Measurements from ENCODE around the gene HECW1.

Gene HECW1

DNA sequence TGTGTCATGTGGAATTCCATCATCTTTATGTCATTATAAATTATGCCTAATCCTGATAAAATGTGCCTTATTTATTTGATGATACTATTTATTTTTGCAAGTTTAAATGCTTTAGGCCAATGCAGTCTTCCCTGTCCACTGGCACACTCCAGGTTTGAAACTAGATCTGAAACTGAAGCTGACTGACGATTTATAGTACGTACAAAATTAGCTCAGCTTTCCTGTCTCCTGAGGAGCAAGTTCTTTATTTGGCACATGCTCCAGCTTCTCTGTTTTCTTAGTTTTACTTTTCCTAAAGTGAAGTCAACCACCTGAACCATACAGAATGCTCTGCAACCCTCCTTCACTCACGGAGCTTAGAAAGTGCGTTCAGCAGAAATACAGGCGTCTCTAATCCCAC lies 164.1 kb downstream of the HECW1 start:
- no peak for DNase-seq

DNA sequence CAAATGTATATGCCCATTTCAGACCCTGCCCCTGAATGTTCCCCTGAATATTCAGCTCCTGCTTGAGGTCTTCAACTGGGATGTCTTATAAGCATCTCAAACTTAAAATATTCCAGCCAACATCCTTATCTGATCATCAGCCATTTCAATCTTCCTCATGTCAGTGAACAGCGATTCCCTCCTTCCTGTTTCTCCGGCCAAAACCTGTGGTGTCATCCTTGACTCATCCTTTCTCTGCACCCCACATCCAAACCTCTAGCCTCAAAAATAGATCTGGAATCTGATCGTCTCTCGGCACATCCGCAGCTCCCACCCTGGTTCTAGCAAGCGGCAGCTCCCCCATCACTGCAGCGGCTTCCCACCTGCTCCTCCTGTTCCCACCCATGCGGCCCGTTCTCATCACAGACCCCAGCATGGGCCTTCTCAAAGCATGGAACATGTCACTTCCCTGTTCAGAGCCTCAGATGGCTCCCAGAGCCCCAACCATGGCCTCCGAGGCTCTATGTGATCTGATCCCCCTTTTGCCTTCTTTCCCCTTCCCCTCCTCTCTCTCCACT lies 165.7 kb downstream of the HECW1 start:
- no peak for DNase-seq

DNA sequence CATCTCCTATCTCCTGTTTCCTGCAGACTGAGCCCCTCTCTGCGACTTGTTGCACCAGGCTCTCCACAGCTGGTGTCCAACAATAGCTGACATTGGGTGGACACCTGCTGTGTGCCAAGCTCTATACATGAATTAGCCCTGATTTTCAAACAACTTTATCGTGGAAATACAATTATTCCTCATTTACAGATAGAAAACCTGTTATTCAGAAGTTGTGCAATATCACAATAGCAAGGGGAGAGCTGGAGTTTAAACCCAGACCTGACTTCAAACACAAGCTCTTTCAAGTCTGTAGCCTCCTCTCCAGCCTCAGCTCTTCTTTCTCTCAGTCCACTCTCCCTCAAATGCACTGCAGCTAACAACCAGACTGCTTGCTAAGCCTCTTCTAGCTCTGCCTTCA lies 168.8 kb downstream of the HECW1 start:
- DNase-seq, result no peak

DNA sequence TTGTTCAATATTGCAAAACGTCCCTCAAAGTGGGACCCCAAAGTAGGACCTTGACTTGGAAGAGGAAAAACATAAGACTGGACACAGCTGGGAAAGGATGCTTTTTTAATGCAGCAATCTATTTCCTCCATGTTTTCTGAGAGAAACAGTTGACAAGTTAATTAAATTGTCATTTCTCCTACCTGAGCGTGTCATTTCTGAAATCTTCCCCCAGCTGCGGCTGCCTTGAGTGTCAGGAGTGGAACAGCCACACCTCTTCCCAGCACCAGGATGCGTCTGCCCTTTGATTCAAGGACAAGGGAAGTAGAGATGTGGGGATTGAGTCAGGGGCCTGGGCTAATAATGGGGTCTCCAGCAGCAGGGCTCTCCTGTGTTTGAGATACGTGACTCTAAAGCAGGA lies 171.3 kb downstream of the HECW1 start:
- DNase-seq, result no peak

DNA sequence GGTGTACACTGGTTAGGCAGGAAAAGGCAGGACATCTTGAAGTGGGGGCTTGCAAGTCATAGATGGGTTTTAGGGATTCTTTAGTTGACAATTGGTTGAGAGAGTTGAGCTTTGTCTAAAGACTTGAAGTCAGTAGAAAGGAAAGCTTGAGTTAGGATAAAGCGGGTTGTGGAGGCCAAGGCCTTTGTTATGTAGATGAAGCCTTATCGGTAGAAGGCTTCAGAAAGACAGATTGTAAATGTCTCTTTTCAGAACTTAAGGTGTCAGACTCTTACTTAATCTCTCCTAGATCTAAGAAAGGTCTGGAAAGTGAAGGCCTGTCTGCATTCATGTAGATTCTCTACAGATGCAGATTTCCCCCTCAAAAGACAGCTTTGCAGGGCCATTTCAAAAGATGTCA lies 177.4 kb downstream of the HECW1 start:
- DNase-seq, result no peak

DNA sequence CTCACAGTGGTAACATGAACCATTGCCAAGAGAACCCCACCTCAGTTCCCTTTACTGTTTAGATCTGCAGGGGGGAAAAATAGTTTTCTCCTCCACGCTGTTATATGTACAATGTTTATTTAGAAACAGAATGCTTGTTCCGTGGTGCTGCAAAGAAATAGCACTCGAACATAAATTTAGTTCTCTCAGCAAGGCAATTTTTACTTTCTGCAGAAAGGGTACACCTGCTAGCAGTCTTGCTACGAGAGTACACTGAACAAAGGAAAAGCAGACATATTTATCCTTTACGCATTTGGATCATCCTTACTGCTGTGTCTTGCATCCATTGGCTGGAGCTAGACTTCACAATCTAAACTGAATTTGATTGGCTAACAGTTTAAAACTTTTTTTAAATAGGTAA lies 178.5 kb downstream of the HECW1 start:
- no peak for DNase-seq

DNA sequence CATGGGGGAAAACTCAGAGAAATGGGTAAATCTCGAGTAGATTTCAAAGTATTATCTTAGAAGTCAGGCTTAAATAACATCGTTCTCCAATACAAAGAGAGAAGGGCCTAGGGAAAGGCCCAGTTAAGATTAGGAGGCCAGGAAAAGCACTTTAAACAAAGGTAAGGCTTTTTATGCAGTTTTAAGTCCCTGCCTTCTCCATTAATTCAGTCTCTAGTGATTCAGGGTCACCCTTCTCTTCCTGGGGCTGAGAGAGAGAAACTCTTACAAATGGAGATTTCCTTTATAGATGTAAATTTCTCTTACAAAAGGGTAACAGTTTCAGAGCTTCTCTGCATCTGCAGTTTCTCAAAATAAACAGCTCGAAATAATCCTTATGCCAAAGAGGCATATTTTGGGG lies 179.3 kb downstream of the HECW1 start:
- no peak for DNase-seq

DNA sequence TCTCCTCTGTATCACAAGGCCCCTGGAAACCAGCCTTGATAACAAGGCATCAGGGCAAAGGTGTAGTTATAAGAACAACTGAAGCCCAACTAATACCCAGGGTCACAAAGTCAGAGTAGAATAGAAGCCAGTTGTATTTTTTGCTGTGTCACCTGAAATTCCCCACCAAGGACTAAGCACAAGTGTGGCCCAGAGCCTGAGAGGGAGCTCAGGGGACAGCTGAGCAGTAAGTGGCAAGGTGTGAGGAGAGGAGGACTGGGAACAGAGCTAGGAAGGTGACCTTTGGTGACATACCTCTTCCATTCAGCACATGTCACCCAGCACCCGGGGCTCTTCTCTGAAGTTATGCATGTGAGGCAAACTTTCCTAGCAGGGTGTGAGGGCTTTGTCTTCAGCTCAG lies 179.9 kb downstream of the HECW1 start:
- no peak for DNase-seq

DNA sequence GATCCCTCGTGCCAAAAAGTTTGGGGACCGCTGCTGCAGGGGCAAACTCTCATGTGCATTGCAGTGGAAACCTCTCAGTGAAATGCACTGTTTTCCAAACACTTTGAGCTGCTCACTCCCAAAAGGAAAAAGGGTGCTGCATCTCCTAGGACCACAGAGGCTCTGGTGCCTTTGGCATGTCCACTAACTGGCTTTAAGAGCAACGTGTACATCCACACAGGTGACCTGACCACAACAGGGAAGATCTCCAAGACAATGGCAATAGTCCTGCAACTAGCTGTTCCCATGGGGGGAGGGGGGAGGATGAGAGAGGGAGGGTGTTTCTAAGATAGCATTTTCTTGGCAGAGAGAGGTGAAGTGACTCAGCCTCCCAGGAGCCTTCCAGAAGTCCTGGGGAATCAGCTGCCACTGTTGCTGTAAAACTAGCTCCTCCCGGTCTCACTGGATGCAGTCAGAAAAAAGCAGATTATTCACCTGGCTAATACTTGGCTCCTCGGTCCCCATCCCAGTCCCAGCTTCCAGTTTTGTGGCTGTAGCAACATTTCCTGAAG lies 181.7 kb downstream of the HECW1 start:
- DNase-seq, result no peak

DNA sequence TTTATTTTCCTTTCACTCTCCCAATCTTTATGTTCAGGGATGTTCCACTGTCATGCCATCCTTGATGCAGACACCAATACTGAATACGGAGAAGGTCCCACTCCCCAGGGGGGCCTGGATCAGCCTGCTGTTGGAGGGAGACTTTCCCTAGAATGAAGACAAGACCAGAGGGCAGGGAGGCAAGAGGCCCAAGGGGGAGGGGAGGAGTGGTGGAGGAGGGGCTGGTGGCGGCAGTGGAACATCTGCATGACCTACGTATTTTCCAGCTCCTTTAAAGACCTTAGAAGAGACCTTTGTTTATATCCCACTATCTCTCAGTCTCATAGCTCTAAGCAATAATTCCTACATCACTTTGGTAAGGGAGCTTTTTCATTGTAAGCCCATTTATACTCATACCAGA lies 183.0 kb downstream of the HECW1 start:
- no peak for DNase-seq

DNA sequence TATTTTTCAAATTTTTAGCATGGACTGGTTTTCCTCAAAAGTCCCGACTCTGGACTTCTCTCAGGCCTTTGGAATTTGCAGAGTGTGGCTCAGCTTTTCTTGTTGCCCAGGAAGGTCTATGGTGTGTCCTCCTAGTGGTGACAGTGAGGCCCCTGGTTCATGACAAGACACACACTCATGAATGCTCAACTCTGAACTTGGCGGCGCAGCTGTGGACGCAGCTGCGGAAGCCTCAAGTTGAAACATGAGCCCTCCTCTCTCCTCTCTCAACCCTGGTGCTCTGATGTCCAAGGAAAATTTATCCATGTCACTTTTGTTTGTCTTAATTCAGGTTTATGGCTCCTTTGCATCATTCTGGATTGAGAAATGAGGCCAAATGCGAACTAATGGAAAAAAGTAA lies 183.9 kb downstream of the HECW1 start:
- DNase-seq, result no peak

DNA sequence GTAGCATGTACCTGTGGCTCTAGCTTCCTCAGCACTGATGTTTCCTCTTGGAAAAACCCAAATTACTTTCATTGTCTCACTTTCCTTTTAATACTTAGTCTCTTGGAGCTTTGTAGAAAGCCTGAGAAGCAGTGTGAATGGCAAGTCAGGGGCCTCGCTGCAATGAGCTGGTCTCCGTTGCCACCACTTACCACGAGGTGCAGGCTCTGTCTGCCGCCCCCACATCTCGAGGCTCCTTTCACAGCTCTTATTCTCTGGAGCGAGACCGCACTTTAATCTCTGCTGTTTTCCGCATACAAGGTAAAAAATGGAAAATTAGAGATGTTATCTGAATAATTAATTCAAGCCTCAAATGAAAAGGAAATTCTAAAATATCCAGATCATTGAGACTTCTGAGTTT lies 186.2 kb downstream of the HECW1 start:
- no peak for DNase-seq

DNA sequence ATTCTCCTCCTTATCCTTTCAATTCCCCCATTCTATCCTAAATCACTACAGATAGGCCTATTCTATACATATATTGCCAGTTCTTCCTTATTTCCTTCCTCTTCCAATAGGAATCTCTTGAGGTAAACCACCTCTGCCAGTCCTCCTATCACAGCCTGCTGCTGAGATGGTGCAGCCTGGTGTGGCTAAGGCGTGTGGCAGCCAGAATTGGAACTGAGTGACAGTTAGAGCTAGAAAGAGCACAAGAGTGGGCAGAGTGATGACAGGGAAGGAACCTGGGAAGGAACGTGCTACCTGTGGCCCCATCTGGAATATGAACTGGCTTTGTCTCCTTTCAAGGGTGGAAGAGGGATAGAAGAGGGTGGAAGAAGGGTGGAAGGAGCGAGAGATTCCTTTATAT lies 187.7 kb downstream of the HECW1 start:
- DNase-seq, result no peak

DNA sequence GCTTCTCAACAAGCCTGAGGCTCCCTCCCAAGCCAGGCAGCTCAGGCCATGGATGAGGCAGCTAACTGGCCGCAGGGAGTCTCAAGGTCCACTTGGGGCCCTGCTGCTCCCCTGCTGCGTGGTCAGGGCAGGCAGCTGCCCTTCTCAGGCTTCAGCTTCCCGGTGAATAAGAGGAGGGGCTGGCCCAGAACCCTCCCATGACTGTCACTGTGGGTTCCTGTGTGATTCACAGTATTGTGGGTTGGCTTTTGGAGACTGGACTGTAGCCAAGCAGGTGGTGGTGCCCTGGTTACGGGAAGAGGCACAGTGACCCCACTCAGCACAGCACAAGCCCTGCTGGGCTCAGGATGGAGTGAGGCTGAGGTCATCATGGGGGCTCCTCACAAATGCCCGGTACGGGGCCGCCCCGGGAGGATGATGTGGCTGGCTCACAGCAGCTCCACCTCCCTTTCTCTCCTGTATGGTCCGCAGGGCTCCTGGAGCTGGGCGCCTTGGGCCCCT lies 189.8 kb downstream of the HECW1 start:
- DNase-seq, result no peak

DNA sequence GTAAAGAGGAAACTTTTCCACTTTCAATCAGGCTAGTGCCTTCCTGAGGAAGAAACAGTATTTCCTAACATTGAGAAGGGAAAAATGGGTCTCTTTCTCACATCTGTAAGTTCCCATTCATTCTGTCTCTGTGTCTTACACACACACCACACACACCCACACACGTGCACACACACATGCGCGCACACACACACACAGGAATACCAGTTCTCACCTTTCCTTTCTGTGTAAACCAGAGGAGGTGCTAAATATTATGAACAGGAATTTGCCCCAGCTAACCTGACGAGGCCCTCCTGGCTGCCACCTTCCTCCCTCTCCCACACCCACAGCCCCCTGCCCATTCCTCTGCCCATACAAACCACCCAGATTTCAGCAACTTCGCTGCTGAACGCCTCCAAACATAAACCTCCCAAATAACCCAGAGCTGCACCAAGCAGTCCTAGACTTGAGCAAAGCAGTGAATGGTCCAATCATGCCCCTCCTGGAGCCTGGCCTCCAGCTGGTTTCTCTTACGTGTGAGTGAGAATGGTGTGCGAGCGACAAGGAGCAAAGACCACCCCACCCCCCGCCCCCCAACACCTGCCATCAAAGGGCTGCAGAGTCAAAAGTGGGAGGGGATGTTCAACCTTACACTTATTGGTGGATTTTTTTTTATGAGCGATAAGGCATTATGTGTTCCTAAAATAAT lies 190.5 kb downstream of the HECW1 start:
- no peak for DNase-seq

DNA sequence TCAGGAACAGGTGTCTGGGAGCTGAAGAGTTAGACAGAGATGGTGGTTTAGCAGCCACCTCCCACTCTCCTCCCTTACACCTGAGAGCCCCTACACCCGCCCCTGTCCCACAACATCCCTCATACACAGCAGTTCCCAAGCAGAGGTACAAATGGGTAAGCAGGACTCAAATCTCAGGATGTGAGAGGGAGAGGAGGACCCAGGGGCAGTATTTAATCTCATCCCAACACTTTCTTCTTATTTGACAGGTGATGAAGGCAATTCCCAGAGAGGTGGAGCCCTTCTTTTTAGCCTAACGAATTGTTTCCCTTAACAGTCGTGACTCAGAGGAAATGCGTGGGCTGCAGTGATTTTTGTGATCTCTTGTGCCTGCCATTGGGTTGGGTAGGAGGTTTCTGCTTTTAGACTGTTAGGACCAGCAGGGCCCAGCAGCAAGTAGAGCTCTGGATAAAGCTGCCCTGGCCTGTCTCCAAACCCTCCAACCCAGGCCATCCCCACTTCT lies 191.3 kb downstream of the HECW1 start:
- no peak for DNase-seq

DNA sequence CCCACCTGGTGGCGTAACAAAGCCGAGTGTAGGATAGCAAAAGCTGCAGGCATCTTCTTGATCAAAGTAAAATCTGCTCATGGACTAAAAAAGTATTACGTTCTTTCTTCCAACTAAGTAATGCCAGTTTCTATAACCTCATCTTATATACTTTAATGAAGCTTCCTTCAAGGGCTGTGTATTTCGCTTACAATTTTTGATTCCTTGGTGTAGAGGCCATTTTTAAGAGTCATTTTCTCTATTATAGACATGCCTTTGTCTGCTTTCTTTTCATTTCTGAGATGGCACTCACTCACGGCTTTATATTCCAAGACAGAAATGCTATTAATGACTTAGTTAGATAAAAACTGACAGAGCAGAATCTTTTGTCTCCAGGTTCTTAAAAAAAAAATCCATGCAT lies 194.0 kb downstream of the HECW1 start:
- DNase-seq, result no peak

DNA sequence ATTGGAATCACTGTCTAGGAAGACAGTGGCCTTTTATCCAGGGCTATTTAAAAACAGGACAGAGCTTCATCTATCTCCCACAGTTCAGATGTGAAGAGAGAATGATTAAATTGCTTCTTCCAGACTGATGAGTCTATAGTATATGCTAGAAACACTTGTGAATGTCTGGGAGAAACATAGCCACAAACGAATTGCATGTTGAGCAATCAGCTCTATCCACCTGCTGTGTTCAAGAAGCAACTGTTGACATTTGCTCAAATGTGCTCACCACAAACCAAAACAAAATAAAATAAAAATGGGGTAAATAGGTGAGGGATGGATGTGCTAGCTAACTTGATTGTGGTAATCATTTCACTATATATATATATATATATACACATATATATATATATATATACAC lies 195.1 kb downstream of the HECW1 start:
- DNase-seq, result no peak

DNA sequence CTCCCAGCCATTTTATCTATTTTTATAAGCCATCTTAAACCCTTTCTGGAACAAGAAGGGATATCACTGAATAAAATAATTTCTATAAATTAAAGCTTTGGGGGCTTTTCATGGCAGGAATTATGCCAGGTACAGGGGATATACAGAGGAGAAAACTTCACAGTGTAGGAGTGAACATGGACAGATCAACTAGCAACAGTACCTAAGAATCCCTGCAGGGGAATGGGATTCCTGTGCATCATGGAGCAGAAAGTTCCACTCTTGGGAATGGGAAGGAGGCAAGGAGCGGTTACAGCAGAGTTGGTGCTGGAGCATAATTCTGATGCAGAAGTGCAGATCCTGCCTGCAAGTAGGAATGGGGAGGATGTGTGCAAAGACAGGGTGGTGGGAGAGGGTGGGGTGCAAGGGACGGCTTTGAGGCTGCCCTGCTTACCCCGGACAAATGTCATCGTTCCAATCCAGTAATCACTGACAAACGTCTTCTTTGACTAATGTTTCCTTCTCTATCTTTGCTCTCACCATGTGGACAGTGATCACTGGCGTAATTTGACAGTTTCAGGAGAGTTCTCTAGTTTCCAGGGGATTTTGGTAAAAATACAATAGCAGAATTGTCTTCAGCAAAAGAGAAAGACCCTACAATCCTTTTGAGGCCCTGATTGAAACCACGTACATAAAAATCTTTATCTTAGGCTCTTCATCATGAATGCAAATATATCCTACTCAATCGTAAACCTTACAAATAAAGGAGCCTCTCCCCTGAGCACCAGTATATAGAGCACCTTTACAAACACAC lies 196.7 kb downstream of the HECW1 start:
- no peak for DNase-seq

DNA sequence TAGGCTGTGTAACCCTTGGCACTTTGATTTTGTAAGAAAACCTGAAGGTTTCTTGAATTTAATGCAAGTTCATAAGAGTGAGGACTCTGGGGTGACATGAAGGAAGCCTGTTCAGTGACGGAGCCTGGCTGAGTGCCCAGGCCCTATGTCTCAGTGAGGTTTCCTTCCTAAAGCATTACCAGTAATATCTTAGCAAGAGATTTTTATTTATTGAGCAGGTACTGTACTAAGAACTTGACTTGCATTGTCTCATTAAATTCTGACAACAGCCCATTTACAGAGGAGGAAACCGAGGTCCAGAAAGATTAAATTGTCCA lies 197.2 kb downstream of the HECW1 start:
- no peak for DNase-seq

DNA sequence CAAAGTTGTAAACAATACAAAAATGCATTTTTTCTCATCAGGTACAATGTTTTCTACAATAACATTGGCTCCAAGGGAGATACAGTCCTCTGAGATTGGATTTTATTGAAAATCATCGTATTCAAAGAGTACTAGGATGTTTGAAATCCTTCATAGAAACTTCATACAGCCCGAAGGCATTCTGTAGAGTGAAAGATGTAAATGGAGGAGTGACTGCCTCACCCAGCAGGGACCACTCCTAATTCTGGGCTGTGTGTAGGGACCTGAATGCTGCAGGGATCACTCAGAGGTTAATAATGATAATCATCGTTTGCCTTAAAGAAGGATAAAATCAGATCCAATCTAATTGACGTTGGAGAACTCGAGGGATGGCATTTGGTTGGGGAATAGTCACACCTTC lies 198.6 kb downstream of the HECW1 start:
- DNase-seq, result no peak

DNA sequence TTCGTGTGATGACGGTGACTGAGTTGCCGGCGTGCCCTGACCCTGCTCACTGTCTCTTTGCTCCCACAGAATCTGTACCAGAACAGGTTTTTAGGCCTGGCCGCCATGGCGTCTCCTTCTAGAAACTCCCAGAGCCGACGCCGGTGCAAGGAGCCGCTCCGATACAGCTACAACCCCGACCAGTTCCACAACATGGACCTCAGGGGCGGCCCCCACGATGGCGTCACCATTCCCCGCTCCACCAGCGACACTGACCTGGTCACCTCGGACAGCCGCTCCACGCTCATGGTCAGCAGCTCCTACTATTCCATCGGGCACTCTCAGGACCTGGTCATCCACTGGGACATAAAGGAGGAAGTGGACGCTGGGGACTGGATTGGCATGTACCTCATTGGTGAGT lies 199.2 kb downstream of the HECW1 start:
- no peak for DNase-seq

DNA sequence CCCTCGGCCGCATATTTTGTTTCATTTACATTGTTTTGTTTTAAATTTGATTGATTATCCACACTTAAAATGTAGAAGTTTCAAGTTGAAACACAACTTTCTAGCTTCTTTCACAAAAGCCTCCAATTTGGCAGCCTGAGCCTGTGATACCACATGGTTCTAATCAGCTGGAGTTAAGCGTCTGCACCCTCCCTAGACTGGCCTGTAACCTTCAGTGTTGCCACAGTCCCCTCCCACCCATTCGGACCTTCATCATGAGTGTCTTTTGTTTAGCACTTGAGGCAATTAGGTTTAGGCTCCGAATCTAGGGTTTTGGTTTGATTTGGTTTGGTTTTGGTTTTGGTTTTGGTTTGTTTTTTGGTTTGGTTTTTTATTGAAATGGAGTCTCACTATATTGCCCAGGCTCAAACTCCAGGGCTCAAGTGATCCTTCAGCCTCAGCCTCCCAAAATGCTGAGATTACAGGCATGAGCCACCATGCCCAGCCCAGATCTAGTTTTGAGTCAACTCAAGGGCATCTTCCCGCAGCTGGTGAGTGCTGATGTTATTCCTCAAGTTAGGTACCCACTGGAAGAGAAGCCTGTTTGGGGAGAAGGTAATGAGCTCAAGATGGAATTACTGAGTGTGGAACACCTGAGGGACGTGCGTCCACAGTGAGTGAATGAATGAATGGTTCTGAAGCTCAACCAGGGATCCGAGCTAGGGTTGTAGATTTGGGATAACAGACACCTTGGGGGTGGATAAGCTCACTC lies 201.4 kb downstream of the HECW1 start:
- DNase-seq, result no peak
